Omental fat pad (tissue), 4 donors: Measurements from ENCODE around the gene APC. TPM values are rescaled to one million over a fixed set of nuclear protein-coding genes. Genes with fewer than 3 reads are reported as not detected.

Experiments
- ATAC-seq: fragments of 150-250 bp; one replicate; pipeline ENCODE4 v1.9.1; 2016; ENCODE audit warnings: mild to moderate bottlenecking, moderate library complexity; ENCODE audit not compliant: low FRiP score
- DNase-seq: peaks from one replicate; pipeline ENCODE4 v3.0.0-alpha.2; 2019; ENCODE audit warnings: low spot score
- total RNA-seq, 4 donors: library from RNA; depleted of rRNA; stranded (reverse); fragments of >200 nt; gene quantifications; one replicate each; pipeline ENCODE4 v1.1.0, GENCODE V29; 2016
- TF ChIP-seq, protein P1 (sequence below), 3 donors: fragments of 450-650 bp; IDR thresholded peaks; one replicate each; pipeline ENCODE4 v1.5.1; 2016 to 2017; ENCODE audit warnings: antibody characterized with exemption in 3 of 3, mild to moderate bottlenecking in 3 of 3, moderate library complexity in 2 of 3

The APC gene
- total RNA-seq, 4 donors from 2014 or later = 33.9 to 78.5 (median 58.8) TPM

DNA sequence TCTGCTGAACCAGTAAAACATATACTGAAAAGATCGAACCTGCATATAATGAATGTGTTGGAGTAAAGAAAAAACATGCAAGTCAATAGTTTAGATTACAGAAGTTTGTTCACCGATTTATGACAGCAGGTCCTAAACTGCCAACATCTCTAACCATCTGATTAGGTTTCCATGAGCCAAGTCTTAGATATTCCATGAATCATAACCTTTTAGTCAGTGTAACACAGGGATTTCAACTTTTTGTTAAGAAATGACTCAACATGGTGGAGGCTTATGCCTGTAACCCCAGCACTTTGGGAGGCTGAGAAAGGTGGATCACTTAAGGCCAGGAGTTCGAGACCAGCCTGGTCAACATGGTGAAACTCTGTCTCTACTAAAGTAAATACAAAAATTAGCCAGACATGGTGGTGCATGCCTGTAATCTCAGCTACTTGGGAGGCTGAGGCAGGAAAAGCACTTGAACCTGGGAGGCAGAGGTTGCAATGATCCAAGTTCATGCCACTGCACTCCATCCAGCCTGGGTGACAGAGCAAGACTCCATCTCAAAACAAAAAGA lies 38.7 kb downstream of the APC start:
- TF ChIP-seq, protein P1, sequence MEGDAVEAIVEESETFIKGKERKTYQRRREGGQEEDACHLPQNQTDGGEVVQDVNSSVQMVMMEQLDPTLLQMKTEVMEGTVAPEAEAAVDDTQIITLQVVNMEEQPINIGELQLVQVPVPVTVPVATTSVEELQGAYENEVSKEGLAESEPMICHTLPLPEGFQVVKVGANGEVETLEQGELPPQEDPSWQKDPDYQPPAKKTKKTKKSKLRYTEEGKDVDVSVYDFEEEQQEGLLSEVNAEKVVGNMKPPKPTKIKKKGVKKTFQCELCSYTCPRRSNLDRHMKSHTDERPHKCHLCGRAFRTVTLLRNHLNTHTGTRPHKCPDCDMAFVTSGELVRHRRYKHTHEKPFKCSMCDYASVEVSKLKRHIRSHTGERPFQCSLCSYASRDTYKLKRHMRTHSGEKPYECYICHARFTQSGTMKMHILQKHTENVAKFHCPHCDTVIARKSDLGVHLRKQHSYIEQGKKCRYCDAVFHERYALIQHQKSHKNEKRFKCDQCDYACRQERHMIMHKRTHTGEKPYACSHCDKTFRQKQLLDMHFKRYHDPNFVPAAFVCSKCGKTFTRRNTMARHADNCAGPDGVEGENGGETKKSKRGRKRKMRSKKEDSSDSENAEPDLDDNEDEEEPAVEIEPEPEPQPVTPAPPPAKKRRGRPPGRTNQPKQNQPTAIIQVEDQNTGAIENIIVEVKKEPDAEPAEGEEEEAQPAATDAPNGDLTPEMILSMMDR (IDR thresholded peaks at IDR 0.05) = no peak
- ATAC-seq (no peak), DNase-seq (no peak)

DNA sequence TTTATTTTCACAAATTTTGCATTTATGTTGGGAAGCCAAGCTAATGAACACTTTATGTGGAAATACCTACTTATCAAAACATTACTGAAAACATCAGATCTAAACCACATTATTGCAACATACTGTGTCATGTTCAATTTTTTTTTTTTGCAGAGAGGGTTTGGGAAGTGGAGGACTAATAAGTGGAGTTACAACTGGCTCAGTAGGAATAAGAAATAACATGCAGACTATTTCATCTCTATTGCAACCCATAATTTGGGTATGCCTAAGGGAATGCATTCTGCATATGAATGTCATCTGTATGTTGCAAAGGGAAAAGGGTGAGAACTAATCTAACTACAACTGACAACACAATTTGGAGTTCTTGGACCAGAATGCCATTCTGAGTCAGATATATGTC lies 41.8 kb downstream of the APC start:
- ATAC-seq (no peak), DNase-seq (no peak)
- TF ChIP-seq, protein P1 (IDR thresholded peaks at IDR 0.05) = no peak

DNA sequence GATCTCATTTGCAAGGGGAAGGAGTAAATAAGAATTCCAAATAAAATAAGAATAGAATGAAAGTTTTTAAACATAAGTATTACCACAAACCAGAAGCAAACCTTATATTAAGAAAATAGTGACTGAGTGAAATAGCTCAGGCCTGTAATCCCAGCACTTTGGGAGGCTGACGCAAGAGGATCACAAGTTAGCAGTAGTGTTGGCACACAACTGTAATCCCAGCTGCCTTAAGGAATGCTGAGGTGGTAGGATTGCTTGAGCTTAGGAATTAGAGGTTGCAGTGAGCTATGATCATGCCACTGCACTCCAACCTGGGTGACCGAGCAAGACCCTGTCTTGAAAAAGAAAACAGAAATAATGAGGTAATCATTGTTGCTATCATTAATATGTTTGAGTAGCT lies 47.0 kb downstream of the APC start:
- no peak for ATAC-seq
- TF ChIP-seq, protein P1 (IDR thresholded peaks at IDR 0.05) = no peak
- DNase-seq = no peak

DNA sequence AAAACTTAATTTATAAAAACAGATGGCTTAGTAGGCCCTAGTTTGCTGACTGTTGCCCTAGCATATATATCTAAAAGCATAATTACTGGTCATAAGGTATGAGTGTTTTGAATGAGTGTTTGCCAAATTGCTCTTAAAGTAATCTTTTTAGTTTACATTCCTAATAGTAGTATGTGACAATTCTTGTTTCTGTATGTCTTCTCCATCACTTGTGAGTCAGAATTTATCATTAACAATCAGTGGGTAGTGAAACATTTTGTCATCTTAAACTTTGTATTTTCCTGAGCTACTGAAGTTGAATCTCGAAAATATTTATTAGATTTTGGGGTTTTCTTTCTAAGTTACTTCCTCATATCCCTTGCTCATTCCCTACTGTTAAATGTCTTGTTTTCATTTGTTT lies 49.6 kb downstream of the APC start:
- ATAC-seq (no peak), DNase-seq (no peak)
- TF ChIP-seq, protein P1 (IDR thresholded peaks at IDR 0.05) = no peak

DNA sequence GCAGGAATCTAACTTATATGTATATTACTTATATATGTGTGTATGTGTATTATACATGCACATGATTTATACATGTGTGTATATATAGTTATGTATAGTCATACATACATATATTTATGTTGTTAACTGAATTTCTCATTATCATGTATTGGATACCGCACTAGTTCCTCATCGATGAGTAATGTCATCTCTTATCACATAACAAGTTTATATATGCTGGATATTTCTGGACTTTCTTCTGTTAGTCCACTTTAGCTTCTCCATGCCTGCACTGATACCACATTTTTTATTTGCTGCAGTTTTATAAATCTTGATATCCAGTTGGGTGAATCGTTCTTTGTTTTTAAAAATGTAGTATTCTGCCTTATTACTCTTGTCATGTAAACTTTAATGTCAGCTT lies 50.2 kb downstream of the APC start:
- no peak for ATAC-seq
- TF ChIP-seq, protein P1 (IDR thresholded peaks at IDR 0.05) = no peak

DNA sequence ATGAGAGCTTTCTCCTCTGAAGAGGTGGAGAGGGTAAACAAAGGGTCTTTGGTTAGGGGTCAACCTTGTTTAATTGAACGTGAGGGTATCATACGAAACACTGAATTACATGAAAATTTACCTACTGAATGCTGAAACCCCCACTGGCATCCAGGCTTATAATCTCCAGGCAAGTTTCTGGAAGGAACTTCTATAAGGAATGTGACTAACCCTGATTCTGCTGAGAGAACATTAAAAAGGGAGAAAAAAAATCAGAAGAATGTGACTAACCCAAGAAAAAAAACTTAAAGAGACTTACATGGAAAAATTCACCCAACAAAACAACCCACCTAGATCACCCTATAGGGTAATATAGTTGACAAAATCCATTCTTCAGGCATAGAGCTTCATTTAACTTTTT lies 55.5 kb downstream of the APC start:
- DNase-seq (no peak), ATAC-seq (no peak)
- TF ChIP-seq, protein P1 (IDR thresholded peaks at IDR 0.05) = no peak

More for the DNA sequence above, 50.2 kb downstream of the APC start:
- DNase-seq = no peak

DNA sequence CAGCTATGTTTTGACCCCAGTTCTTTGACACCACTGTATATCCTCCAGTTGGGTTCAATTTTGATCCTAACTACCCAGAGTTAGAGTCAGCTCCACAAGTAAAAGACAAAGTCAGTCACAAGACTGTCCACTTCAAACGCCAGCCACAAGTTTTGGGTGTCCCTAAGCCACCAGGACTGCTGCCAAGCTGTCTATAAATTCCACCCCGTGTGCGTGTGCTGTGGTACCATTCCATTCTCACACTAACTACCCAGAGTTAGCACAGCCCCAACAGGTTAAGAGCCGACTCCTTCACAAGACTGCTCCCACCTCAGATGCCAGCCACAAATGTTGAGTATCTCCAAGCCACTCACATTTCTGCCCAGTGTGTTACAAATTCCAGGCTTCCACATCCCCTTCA lies 56.7 kb downstream of the APC start:
- ATAC-seq (no peak), DNase-seq (no peak)
- TF ChIP-seq, protein P1 (IDR thresholded peaks at IDR 0.05) = no peak
